ENCODE data around the gene CXXC5.

Gene CXXC5

DNA sequence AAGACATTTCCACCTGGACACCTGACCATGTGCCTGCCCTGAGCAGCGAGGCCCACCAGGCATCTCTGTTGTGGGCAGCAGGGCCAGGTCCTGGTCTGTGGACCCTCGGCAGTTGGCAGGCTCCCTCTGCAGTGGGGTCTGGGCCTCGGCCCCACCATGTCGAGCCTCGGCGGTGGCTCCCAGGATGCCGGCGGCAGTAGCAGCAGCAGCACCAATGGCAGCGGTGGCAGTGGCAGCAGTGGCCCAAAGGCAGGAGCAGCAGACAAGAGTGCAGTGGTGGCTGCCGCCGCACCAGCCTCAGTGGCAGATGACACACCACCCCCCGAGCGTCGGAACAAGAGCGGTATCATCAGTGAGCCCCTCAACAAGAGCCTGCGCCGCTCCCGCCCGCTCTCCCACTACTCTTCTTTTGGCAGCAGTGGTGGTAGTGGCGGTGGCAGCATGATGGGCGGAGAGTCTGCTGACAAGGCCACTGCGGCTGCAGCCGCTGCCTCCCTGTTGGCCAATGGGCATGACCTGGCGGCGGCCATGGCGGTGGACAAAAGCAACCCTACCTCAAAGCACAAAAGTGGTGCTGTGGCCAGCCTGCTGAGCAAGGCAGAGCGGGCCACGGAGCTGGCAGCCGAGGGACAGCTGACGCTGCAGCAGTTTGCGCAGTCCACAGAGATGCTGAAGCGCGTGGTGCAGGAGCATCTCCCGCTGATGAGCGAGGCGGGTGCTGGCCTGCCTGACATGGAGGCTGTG lies 32.4 kb downstream of the CXXC5 start:
- TF ChIP-seq, protein P1, sequence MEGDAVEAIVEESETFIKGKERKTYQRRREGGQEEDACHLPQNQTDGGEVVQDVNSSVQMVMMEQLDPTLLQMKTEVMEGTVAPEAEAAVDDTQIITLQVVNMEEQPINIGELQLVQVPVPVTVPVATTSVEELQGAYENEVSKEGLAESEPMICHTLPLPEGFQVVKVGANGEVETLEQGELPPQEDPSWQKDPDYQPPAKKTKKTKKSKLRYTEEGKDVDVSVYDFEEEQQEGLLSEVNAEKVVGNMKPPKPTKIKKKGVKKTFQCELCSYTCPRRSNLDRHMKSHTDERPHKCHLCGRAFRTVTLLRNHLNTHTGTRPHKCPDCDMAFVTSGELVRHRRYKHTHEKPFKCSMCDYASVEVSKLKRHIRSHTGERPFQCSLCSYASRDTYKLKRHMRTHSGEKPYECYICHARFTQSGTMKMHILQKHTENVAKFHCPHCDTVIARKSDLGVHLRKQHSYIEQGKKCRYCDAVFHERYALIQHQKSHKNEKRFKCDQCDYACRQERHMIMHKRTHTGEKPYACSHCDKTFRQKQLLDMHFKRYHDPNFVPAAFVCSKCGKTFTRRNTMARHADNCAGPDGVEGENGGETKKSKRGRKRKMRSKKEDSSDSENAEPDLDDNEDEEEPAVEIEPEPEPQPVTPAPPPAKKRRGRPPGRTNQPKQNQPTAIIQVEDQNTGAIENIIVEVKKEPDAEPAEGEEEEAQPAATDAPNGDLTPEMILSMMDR (IDR thresholded peaks at IDR 0.05) = no peak

DNA sequence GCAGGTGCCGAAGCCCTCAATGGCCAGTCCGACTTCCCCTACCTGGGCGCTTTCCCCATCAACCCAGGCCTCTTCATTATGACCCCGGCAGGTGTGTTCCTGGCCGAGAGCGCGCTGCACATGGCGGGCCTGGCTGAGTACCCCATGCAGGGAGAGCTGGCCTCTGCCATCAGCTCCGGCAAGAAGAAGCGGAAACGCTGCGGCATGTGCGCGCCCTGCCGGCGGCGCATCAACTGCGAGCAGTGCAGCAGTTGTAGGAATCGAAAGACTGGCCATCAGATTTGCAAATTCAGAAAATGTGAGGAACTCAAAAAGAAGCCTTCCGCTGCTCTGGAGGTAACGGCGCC lies 32.9 kb downstream of the CXXC5 start:
- TF ChIP-seq, protein P1 (IDR thresholded peaks at IDR 0.05) = no peak

DNA sequence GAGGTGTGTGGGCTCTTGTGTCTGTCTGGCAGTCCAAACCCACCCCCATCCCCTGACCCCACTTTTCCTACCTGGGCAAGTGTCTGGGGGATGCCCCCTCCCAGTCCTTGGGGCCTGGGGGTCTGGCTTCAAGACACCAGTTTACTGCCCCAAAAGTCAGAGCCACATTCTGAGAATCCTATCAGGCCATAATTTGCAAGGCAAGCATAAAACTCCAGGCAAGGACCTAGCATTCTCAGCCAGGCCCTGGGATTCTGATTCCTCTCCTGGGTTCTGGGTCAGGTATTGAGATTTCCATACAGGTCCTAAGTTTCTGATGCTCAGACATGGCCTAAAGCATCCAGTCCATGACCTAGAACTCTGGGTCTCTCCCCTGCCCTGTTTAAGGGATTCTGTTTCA lies 33.3 kb downstream of the CXXC5 start:
- TF ChIP-seq, protein P1 (IDR thresholded peaks at IDR 0.05) = no peak

DNA sequence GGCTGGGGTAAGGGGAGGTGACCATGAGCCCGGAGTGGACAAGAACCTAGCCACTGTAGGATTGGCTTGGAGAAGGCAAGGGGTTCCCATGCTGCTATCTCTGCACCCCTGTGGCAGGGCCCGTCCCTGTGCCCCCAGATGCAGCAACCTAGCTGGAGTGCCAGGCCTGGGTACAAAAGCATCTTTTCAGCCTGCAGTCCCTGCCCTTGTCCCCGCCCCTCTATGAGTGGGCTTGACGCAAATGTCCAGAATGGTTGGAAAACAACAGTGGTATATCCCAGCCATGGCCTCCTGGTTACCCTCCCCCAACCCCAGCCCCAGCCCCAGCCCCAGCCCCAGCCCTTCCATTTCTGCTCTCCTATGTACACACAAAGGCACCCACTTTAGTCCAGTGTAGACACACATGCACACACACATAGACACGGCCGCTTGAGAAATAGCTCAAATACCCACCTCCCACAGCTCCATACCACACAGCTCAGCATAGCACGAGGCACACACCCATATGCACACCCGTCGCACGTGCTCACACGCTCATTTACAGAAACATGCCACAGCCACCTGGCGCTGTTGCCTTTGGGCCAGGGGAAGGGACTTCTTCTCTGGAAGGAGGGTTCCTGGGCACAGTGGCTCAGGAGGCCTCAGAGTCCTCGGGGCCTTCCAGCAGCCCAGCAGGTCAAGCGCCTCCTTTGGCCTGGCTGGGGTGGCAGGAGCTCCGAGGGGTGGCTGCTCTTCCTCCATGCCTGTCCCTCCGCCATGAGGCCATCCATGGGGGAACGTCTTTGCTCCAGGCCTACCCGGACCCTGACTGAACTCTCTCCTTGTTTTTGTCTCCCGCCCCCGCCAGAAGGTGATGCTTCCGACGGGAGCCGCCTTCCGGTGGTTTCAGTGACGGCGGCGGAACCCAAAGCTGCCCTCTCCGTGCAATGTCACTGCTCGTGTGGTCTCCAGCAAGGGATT lies 34.1 kb downstream of the CXXC5 start:
- TF ChIP-seq, protein P1 (IDR thresholded peaks at IDR 0.05) = no peak

DNA sequence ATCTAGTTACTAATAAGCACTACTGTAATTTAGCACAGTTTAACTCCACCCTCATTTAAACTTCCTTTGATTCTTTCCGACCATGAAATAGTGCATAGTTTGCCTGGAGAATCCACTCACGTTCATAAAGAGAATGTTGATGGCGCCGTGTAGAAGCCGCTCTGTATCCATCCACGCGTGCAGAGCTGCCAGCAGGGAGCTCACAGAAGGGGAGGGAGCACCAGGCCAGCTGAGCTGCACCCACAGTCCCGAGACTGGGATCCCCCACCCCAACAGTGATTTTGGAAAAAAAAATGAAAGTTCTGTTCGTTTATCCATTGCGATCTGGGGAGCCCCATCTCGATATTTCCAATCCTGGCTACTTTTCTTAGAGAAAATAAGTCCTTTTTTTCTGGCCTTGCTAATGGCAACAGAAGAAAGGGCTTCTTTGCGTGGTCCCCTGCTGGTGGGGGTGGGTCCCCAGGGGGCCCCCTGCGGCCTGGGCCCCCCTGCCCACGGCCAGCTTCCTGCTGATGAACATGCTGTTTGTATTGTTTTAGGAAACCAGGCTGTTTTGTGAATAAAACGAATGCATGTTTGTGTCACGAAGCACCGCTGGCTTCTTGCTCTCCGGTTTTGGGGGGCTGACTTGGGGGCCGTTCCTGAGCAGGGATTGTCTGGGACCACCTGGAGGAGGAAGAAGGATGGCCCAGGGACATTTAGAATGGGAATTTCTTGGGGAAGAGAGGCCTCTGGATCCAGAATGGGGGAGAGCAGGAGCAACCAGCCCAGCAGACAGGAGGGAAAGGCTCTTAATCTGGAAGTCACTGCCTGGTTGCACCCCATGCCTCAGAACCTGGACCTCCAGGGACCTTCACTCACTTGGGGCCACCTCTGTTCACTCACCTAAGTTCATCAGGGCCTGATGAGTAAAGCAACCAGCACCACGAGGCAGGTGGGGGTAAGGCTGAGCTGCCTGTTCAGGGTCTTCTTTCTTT lies 35.4 kb downstream of the CXXC5 start:
- TF ChIP-seq, protein P1 (IDR thresholded peaks at IDR 0.05) = no peak

DNA sequence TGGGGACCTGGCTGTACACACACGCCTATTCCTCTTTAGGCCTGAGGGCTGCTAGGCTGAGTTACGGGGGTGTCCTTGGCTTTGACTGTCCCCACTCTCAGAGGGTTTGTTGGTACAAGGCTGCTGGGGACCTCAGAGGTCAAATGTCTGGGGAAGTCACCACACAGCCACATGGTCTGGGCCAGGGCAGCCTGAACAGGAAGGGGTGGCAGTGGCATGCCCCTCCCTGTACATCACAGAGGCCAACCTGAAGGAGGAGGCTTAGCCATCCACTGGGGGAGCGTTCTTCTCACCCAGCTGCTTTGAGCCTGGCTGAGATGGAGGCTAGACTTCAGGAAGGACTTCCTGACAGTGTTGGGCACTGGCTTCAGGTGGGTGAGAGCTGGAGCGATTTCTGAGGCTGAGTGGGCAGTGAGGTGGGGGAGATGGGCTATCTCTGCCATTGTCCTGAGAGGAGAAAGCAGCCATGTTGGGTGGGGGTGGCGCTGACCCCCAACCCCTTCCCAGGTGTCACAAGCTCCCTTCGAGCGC lies 36.3 kb downstream of the CXXC5 start:
- TF ChIP-seq, protein P1 (IDR thresholded peaks at IDR 0.05) = no peak
